Esophagus (tissue), 2 donors: ENCODE results near the gene LDLRAD4. TPM values are rescaled to one million over a fixed set of nuclear protein-coding genes. Genes with fewer than 3 reads are reported as not detected.

Experiments used
- H3K27ac ChIP-seq, 2 donors: one replicate each; pipeline ENCODE4 v1.5.1; 2013; ENCODE audit warnings: low read depth in 2 of 2, mild to moderate bottlenecking in 2 of 2, inconsistent platforms in 1 of 2, low read length in 1 of 2, moderate library complexity in 1 of 2
- H3K27me3 ChIP-seq, 2 donors: one replicate each; pipeline ENCODE4 v1.6.1; 2013; ENCODE audit warnings: low read length in 2 of 2, control low read depth in 1 of 2, mild to moderate bottlenecking in 1 of 2; ENCODE audit not compliant: insufficient read depth in 2 of 2, control insufficient read depth in 1 of 2
- H3K36me3 ChIP-seq, 2 donors: one replicate each; pipeline ENCODE4 v1.6.1; 2013; ENCODE audit warnings: low read length in 1 of 2; ENCODE audit not compliant: control insufficient read depth in 2 of 2, insufficient read depth in 2 of 2
- H3K4me1 ChIP-seq, 2 donors: one replicate each; pipeline ENCODE4 v1.6.1; 2013; ENCODE audit warnings: low read length in 1 of 2; ENCODE audit not compliant: control insufficient read depth in 2 of 2, insufficient read depth in 2 of 2
- H3K4me3 ChIP-seq, 2 donors: one replicate each; pipeline ENCODE4 v1.5.1; 2013; ENCODE audit warnings: low read length in 2 of 2, mild to moderate bottlenecking in 2 of 2, low read depth in 1 of 2, moderate library complexity in 1 of 2
- H3K9me3 ChIP-seq, 2 donors: one replicate each; pipeline ENCODE4 v1.6.1; 2013; ENCODE audit warnings: mild to moderate bottlenecking in 2 of 2, low read depth in 1 of 2, low read length in 1 of 2, moderate library complexity in 1 of 2; ENCODE audit not compliant: control insufficient read depth in 2 of 2, insufficient read depth in 1 of 2
- WGBS, 2 donors: extraction: QIAGEN DNeasy Blood & Tissue Kit; methylation state at CpG; one replicate each; pipeline ENCODE4 v1.1.7; 2013; 5-methylcytosine and 5-hydroxymethylcytosine counted together
- polyA plus RNA-seq, 2 donors: library from polyadenylated mRNA; stranded (reverse); fragments of 200-250 nt; gene quantifications; one replicate each; pipeline ENCODE4 v1.2.3, GENCODE V29; 2013
- donor health status: healthy with polysubstance abuse.
- donor health status: Bipolar disorder and iron deficiency.

LDLRAD4 gene
- polyA plus RNA-seq, 2 donors, result 0.79 to 0.99 TPM

DNA sequence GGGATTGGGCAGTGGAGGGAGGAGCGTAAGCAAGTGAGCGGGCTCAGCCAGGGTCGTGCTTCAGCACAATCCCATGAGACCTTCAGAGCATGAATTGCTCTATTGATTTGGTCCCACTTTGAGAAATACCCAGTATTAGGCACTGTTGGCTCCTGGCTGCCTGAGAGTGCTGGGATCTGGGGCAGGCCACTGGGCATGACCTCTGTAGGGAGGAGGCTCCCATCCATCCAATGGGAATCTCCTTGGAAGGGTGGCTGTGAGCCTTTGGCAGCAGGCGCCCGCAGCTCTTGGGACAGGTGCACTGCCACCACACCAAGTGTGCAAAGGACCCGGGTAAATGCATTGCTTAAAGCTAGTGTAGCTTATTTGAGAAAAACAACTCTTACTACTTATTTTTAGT, 137.5 kb downstream of the LDLRAD4 start:
- Histone ChIP-seq H3K27me3 (no peaks in the 10 kb centered on the region), H3K4me1 (no peaks in the 10 kb centered on the region), H3K4me3 (no peak overlapping the region), H3K27ac (no peak overlapping the region), H3K9me3 (no peaks in the 10 kb centered on the region), H3K36me3 (no peaks in the 10 kb centered on the region)
- 92 to 94% methylated on average over 6 of the region's 6 CpGs for WGBS, 2 donors

DNA sequence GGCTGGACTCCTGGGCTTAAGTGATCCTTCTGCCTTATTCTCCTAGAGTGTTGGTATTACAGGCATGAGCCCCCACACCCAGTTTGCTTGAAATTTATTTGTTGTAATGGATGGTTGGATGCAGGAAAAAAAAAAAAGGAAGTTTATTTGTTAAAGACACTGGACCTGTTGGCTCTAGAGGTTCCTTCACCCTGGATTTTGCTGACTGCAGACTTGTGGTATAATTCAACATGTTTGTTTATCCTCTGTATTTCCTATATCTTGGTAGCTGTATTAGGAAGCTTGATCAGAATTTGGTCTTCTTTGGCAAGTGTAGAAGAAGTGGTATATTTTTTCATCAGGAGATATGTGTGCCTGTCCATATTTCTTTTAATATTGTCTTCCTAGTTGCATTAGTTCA, 138.7 kb downstream of the LDLRAD4 start:
- H3K4me3 ChIP-seq, result no peak overlapping the region
- H3K27me3 ChIP-seq, result no peaks in the 10 kb centered on the region
- no peak overlapping the region for H3K27ac ChIP-seq
- no peaks in the 10 kb centered on the region for H3K9me3 ChIP-seq
- no peaks in the 10 kb centered on the region for H3K36me3 ChIP-seq
- no peaks in the 10 kb centered on the region for H3K4me1 ChIP-seq

DNA sequence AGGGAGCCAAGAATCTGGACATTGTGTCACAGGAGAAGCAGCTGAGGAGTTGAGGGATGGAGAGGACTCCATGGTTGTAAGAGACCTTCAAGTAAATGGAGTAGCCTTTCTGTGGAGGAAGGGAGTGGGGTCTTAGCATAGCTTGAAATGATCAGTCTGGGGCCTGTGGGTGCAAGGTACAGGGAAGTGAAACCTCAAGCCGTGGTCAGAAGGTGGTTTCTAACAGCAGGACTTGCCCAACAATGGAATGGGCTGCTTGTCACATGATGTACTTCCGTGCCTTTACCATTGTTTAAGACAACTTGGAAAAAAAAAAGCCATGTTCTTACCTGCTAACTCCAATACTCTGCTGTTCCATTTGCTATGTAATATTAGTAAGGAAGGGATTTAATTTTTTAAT, 140.7 kb downstream of the LDLRAD4 start:
- H3K27me3 ChIP-seq, result no peaks in the 10 kb centered on the region
- no peaks in the 10 kb centered on the region for H3K9me3 ChIP-seq
- 72 to 78% methylated on average over 2 of the region's 2 CpGs for whole genome bisulfite sequencing, 2 donors
- H3K4me1 ChIP-seq, result no peaks in the 10 kb centered on the region
- H3K4me3 ChIP-seq, result no peak overlapping the region
- no peaks in the 10 kb centered on the region for H3K36me3 ChIP-seq
- H3K27ac ChIP-seq, result no peak overlapping the region

DNA sequence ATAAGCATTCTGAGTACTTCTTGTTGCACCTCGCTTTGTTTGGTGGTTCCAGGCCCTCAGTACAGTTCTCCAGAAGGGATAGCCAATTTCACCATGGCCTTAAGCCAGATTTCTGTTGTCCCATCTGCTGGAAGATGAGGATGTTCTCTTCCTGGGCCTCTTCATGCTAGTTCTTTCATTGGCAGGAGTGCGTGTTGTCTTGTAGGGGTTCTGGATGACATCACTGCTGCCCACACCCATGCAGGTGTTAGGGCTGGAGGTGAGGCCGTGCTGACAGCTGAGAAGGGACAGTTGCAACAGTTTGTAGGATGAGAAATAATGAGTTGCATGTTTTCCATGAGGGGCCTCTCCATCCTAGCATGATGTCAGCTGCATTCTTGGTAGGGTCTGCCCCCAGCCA, 142.9 kb downstream of the LDLRAD4 start:
- Histone ChIP-seq H3K4me3 (no peak overlapping the region), H3K9me3 (no peaks in the 10 kb centered on the region), H3K27ac (no peak overlapping the region), H3K27me3 (no peaks in the 10 kb centered on the region), H3K36me3 (no peaks in the 10 kb centered on the region), H3K4me1 (no peaks in the 10 kb centered on the region)
- 84 to 91% methylated on average over 3 of the region's 3 CpGs for WGBS, 2 donors

DNA sequence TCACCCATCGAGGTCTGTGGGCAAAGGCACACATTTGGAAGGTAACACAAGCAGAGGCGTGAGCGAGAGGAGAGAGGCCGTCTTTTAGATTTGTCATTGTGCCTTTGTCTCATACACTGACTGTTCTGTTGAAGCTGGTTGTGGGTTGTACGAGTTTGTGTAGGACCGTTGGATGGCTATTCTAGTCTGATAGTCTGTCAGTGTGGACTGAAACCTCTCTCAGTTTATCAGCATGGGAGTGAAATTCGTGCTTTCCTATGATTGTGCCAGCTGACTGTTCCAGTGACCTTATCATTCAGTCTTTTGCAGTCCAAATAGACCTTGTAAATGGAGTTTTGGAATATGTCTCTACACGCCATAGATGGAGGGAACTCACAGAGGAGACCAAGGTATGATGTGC, 143.5 kb downstream of the LDLRAD4 start:
- 80 to 87% methylated on average over 8 of the region's 8 CpGs for WGBS, 2 donors

DNA sequence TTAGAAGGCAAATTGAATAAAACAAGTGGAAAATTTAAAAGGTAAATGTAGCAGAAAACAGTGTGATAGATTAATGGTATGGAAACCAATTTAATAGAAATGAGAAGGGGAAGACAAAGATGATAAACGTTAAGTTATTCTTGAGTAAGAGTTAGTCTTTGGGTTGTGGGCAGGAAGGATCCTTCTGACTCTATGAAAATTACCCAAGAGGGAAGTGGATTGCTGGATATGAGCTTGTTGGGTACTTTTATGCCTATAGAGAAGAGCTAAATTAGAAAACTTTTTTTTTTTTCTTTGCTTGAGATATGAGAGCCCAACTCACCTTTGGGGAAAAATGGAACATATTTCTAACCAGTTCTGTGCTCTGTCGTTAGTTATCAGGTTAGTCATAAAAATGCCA, 144.0 kb downstream of the LDLRAD4 start:
- WGBS, 2 donors, result 77 to 85% methylated on average over 2 of the region's 2 CpGs
- H3K27ac ChIP-seq, result no peak overlapping the region

More for the DNA sequence above, 143.5 kb downstream of the LDLRAD4 start:
- Histone ChIP-seq H3K36me3 (no peaks in the 10 kb centered on the region), H3K4me1 (no peaks in the 10 kb centered on the region), H3K4me3 (no peak overlapping the region), H3K9me3 (no peaks in the 10 kb centered on the region), H3K27me3 (no peaks in the 10 kb centered on the region), H3K27ac (no peak overlapping the region)

DNA sequence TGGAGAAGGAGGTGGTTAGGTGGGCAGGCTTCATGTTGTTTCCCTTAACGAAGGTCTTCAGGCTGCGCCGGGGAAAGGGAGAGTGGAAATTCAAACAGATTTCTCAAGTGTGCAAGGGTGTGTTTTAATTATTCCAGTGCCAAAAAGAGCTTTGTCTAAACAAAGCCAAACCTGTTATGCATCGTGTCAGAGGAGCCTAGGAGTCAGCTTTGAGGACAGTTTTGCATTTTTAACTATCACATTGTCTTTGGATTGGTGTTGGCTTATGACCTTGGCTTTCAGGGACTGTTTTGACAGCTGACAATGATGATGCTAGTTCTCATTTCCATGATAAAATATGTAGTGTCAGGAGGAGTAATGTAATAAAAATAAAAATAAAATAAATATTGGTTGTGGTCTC, 144.8 kb downstream of the LDLRAD4 start:
- Histone ChIP-seq H3K4me1 (no peaks in the 10 kb centered on the region), H3K4me3 (no peak overlapping the region), H3K27ac (no peak overlapping the region), H3K36me3 (no peaks in the 10 kb centered on the region), H3K27me3 (no peaks in the 10 kb centered on the region), H3K9me3 (no peaks in the 10 kb centered on the region)
- WGBS, 2 donors, result 39 to 60% methylated on average over 4 of the region's 4 CpGs

More for the DNA sequence above, 144.0 kb downstream of the LDLRAD4 start:
- no peaks in the 10 kb centered on the region for H3K36me3 ChIP-seq
- H3K4me3 ChIP-seq, result no peak overlapping the region
- no peaks in the 10 kb centered on the region for H3K4me1 ChIP-seq
- no peaks in the 10 kb centered on the region for H3K9me3 ChIP-seq
- no peaks in the 10 kb centered on the region for H3K27me3 ChIP-seq

DNA sequence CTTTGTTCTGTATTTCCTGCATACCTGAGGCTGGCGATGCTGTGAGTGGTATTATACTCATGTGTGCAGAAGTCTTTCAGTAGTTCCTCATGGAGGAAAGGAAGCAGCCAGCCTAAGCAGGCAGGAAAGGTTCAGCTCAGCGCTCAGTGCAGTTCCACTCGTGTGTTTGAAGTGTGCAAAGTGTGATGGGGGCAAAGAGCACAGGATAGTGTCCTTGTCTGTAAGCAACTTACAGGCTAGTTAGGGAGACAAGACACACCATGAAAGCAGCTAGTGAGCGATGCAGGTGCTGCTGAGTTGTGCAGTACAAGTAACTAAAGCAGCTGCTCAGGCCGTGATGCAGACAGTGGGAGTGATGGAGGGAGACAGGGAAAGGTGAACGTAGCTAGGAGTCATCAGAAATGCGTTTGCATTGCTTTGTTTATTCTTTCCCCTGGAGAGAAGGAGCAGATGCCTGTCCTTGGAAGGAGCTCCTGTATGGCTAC, 146.2 kb downstream of the LDLRAD4 start:
- Histone ChIP-seq H3K27me3 (no peaks in the 10 kb centered on the region), H3K36me3 (no peaks in the 10 kb centered on the region), H3K9me3 (no peaks in the 10 kb centered on the region), H3K4me1 (no peaks in the 10 kb centered on the region), H3K27ac (no peak overlapping the region), H3K4me3 (no peak overlapping the region)
- WGBS, 2 donors, result 67 to 68% methylated on average over 7 of the region's 7 CpGs

DNA sequence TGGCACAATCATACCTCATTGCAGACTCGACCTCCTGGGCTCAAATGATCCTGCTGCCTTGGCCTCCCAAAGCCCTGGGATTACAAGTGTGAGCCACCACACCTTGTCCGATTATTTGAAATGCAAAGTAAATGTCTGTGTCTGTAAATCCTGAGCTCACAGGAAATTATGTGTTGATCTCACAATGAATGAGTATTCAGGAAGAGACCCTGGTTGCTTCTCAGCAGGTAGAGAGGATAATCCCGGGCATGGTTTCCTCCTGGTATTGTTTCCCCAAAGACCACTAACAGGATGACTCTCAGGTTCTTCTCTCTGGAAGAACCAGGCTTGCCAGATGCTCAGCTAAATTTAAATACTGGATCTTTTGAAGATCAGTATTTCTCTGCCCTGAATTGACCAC, 147.6 kb downstream of the LDLRAD4 start:
- WGBS, 2 donors, result 60 to 66% methylated on average over 3 of the region's 3 CpGs
- H3K4me3 ChIP-seq, result no peak overlapping the region

DNA sequence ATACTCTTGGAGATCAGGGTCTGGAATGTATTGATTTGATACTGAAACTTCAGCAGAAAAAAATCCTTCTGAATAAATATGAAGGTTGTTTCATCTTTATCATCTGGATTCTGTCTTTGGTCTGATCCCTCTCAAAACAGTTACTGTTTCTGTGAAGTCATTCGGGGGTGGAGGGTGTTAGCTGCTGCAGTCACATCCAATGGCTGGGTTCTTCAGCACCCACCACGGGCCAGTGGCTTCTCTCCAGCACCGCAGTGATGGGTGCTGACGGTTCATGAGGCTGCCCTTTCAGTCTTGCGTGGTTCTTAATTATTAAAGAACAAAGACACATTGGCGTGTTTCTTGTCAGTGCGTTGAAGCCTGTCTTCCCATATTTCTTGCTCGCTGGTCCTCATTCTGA, 148.0 kb downstream of the LDLRAD4 start:
- no peaks in the 10 kb centered on the region for H3K9me3 ChIP-seq
- 79 to 83% methylated on average over 8 of the region's 8 CpGs for WGBS, 2 donors
- H3K4me1 ChIP-seq, result no peaks in the 10 kb centered on the region
- no peak overlapping the region for H3K4me3 ChIP-seq
- H3K36me3 ChIP-seq, result no peaks in the 10 kb centered on the region
- H3K27me3 ChIP-seq, result no peaks in the 10 kb centered on the region
- H3K27ac ChIP-seq, result no peak overlapping the region

More for the DNA sequence above, 147.6 kb downstream of the LDLRAD4 start:
- Histone ChIP-seq H3K27me3 (no peaks in the 10 kb centered on the region), H3K36me3 (no peaks in the 10 kb centered on the region), H3K9me3 (no peaks in the 10 kb centered on the region), H3K4me1 (no peaks in the 10 kb centered on the region), H3K27ac (no peak overlapping the region)
